Pancreas (tissue), 10 donors: ENCODE data around the gene ARRB1. TPM values are rescaled to one million over a fixed set of nuclear protein-coding genes. Genes with fewer than 3 reads are reported as not detected.

ENCODE experiments used
- ATAC-seq, 4 donors: fragments of 200-7000 bp; cut with Tn5 transposase; one replicate each; pipeline versions ENCODE4 v1.8.0 to v1.9.1; 2020; ENCODE audit warnings: mild to moderate bottlenecking in 4 of 4, moderate library complexity in 4 of 4
- DNase-seq, 6 donors: peaks; one replicate each; pipeline ENCODE4 v3.0.0-alpha.2; 2020
- FAIRE-seq: peaks from 2 replicates; lab custom pipeline; 2012; peaks lifted over from hg19 to GRCh38; lab: Jason Lieb, UNC
- H3K27ac ChIP-seq, 4 donors: fragments of 200-600 bp; sonication (generic); 1 replicate in 3 of 4; 2 replicates in 1 of 4; pipeline versions ENCODE4 v1.5.0 to v1.8.0; 2020
- H3K27me3 ChIP-seq, 4 donors: fragments of 200-600 bp; one replicate each; pipeline ENCODE4 v1.8.0; 2021
- H3K36me3 ChIP-seq, 3 donors: fragments of 200-600 bp; sonication (generic) in 1 of 3; one replicate each; pipeline versions ENCODE4 v1.5.0 to v1.8.0; 2020 to 2021
- H3K4me1 ChIP-seq, 3 donors: fragments of 200-600 bp; one replicate each; pipeline ENCODE4 v1.8.0; 2021
- H3K4me3 ChIP-seq, 4 donors: fragments of 200-600 bp; sonication (generic) in 2 of 4; one replicate each; pipeline versions ENCODE4 v1.5.0 to v1.8.0; 2020 to 2021
- H3K9me3 ChIP-seq, 4 donors: fragments of 200-600 bp; one replicate each; pipeline ENCODE4 v1.8.0; 2021
- WGBS, 2 donors: extraction: QIAGEN DNeasy Blood & Tissue Kit; methylation state at CpG; one replicate each; pipeline ENCODE4 v1.1.7; 2013; 5-methylcytosine and 5-hydroxymethylcytosine counted together
- intact Hi-C, 3 donors: fragments of 100-400 bp; cut with DNase I; formaldehyde crosslinking; loops; one replicate each; pipeline versions ENCODE4 v1.11.1 to v1.14.2; 2022
- polyA plus RNA-seq, 2 donors: library from polyadenylated mRNA; stranded (reverse); fragments of 200-250 nt; gene quantifications; one replicate each; pipeline ENCODE4 v1.2.3, GENCODE V29; 2013
- total RNA-seq, 6 donors: library from RNA; stranded (reverse); fragmentation: NEBNext Ultra II Directional in 4 of 6; extraction: Animal tissue kit (Norgen Biotek cat#: 25700) in 4 of 6; gene quantifications; one replicate each; pipeline versions ENCODE4 v1.2.1 to v1.2.4, GENCODE V29; 2021 to 2023
- TF ChIP-seq, protein P1 (sequence below), 4 donors: fragments of 200-600 bp; sonication (generic) in 3 of 4; IDR thresholded peaks; one replicate each; pipeline versions ENCODE4 v1.5.0 to v1.8.0; 2021; ENCODE audit warnings: antibody characterized with exemption in 4 of 4
- donor health status: healthy with polysubstance abuse.
- donor health status: DM: no; HTN: no; CAD: no; lungs with moderate emphysema.
- donor health status: DM: no; HTN: no; CAD: no.
- donor health status: control.
- donor health status: control.
- donor health status: Bipolar disorder and iron deficiency.
- donor health status: DM: yes; HTN: yes; CAD: no.
- donor health status: DM: no; HTN: no; CAD: no.
- donor health status: DM: no; HTN: no; CAD: no.
- donor health status: DM: yes; HTN: yes; CAD: no.

ARRB1 gene
- total and polyA plus RNA-seq, 8 donors, result 7.8 to 68.1 (median 33.0) TPM

DNA sequence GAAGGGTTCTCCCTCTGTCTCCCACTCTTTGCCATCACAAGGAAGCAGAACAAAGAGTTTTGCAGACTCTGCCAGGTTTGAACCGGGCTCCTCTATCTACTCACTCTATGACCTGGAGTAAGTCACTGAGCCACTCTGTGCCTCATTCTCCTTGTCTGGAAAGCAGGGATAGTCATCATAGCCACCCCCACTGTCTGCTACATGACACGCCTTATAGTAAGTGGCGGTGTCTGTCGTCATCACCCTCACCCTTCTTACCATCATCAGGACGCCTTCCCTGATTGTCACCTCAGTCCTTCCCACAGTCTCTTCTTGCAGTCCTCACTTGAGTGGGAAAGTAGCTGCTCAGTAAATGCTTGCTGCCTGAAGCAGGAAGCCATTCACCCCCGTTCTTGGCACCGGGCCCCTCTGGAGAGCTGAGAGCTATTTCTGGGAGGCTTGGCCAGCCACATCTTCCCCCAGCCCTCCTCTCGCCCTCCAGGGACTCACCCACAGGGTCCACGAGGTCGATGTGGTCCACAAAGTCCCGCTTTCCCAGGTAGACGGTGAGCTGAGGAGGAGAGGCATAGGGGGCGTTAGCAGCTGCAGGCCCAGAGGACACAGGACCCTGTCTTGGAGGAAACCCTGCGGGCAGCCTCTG lies 64.5 kb downstream of the ARRB1 start:
- TF ChIP-seq, protein P1, sequence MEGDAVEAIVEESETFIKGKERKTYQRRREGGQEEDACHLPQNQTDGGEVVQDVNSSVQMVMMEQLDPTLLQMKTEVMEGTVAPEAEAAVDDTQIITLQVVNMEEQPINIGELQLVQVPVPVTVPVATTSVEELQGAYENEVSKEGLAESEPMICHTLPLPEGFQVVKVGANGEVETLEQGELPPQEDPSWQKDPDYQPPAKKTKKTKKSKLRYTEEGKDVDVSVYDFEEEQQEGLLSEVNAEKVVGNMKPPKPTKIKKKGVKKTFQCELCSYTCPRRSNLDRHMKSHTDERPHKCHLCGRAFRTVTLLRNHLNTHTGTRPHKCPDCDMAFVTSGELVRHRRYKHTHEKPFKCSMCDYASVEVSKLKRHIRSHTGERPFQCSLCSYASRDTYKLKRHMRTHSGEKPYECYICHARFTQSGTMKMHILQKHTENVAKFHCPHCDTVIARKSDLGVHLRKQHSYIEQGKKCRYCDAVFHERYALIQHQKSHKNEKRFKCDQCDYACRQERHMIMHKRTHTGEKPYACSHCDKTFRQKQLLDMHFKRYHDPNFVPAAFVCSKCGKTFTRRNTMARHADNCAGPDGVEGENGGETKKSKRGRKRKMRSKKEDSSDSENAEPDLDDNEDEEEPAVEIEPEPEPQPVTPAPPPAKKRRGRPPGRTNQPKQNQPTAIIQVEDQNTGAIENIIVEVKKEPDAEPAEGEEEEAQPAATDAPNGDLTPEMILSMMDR (IDR thresholded peaks at IDR 0.05), result no peak
- intact Hi-C loops, result loop anchor here in 1 of 3 donors (10.0 kb wide), 1 partner anchor 248 kb away; no protein-coding TSS in a partner anchor
- Histone ChIP-seq H3K36me3 (peaks cover 0 to 9% (median 0%) of the 10 kb centered on the region in 3 donors), H3K27me3 (no peaks in the 10 kb centered on the region), H3K9me3 (no peaks in the 10 kb centered on the region), H3K27ac (no peak overlapping the region), H3K4me1 (no peaks in the 10 kb centered on the region), H3K4me3 (no peak overlapping the region)
- FAIRE-seq, result no peak
- 83 to 85% methylated on average over 13 to 14 of the region's 14 CpGs for WGBS, 2 donors
- no peak for ATAC-seq
- no peak for DNase-seq

GRCh38 chr11:75285776-75286360 lies 65.6 kb downstream of the ARRB1 start:
- intact Hi-C loops, result loop anchor here in 1 of 3 donors (10.0 kb wide), 1 partner anchor 249 kb away; no protein-coding TSS in a partner anchor
- DNase-seq (peak in 1 of 6 donors; percentile 11), FAIRE-seq (no peak)

GRCh38 chr11:75283391-75283931 lies 68.0 kb downstream of the ARRB1 start:
- ATAC-seq, result no peak
- intact Hi-C loops, result loop anchor here in 2 of 3 donors (5.0 to 10.0 kb wide), 2 partner anchors 99 to 251 kb away; no protein-coding TSS in a partner anchor
- H3K36me3 ChIP-seq, result peaks cover 0 to 21% (median 0%) of the 10 kb centered on the region in 3 donors
- no peak for FAIRE-seq
- no peaks in the 10 kb centered on the region for H3K27me3 ChIP-seq
- no peak overlapping the region for H3K4me3 ChIP-seq
- DNase-seq, result peak in 1 of 6 donors; percentile 16
- 90 to 92% methylated on average over 12 to 16 of the region's 16 CpGs for WGBS, 2 donors
- H3K27ac ChIP-seq, result no peak overlapping the region
- no peaks in the 10 kb centered on the region for H3K9me3 ChIP-seq
- H3K4me1 ChIP-seq, result no peaks in the 10 kb centered on the region
- TF ChIP-seq, protein P1 (IDR thresholded peaks at IDR 0.05), result no peak

More at GRCh38 chr11:75285776-75286360, 65.6 kb downstream of the ARRB1 start:
- H3K27ac ChIP-seq, result no peak overlapping the region
- H3K4me3 ChIP-seq, result no peak overlapping the region
- TF ChIP-seq, protein P1 (IDR thresholded peaks at IDR 0.05), result no peak
- no peak for ATAC-seq
- 94 to 100% methylated on average over 5 of the region's 5 CpGs for WGBS, 2 donors
- H3K4me1 ChIP-seq, result no peaks in the 10 kb centered on the region
- no peaks in the 10 kb centered on the region for H3K27me3 ChIP-seq
- peaks cover 0 to 16% (median 0%) of the 10 kb centered on the region in 3 donors for H3K36me3 ChIP-seq
- no peaks in the 10 kb centered on the region for H3K9me3 ChIP-seq

GRCh38 chr11:75281469-75282095 lies 69.9 kb downstream of the ARRB1 start:
- intact Hi-C loops, result loop anchor here in 2 of 3 donors (5.0 to 10.0 kb wide), 2 partner anchors 101 to 253 kb away; no protein-coding TSS in a partner anchor
- H3K36me3 ChIP-seq, result peaks cover 0 to 23% (median 4%) of the 10 kb centered on the region in 3 donors
- DNase-seq, result peak in 2 of 6 donors; percentile 14 to 45
- TF ChIP-seq, protein P1 (IDR thresholded peaks at IDR 0.05), result no peak
- no peak for ATAC-seq
- no peak for FAIRE-seq
- no peaks in the 10 kb centered on the region for H3K9me3 ChIP-seq
- no peak overlapping the region for H3K27ac ChIP-seq
- no peaks in the 10 kb centered on the region for H3K4me1 ChIP-seq
- WGBS, 2 donors, result 85 to 88% methylated on average over 10 of the region's 10 CpGs
- H3K27me3 ChIP-seq, result no peaks in the 10 kb centered on the region
- no peak overlapping the region for H3K4me3 ChIP-seq
